Breast epithelium (tissue), 4 donors: ENCODE data around the gene SIDT1. TPM values are rescaled to one million over a fixed set of nuclear protein-coding genes. Genes with fewer than 3 reads are reported as not detected.

Experiments used
- DNase-seq, 2 donors: peaks; one replicate each; pipeline ENCODE4 v3.0.0-alpha.2; 2019; ENCODE audit warnings: low spot score in 2 of 2
- H3K27ac ChIP-seq, 2 donors: fragments of 200-600 bp; sonication (generic) in 1 of 2; one replicate each; pipeline ENCODE4 v1.5.1; 2016 to 2019; ENCODE audit warnings: mild to moderate bottlenecking in 1 of 2
- H3K27me3 ChIP-seq, 2 donors: fragments of 200-600 bp; sonication (generic) in 1 of 2; one replicate each; pipeline versions ENCODE4 v1.5.1 to v1.6.0; 2017 to 2019; ENCODE audit warnings: control low read depth in 1 of 2, mild to moderate bottlenecking in 1 of 2
- H3K36me3 ChIP-seq: fragments of 200-600 bp; one replicate; pipeline ENCODE4 v1.5.1; 2019
- H3K4me1 ChIP-seq, 2 donors: fragments of 200-600 bp; sonication (generic); one replicate each; pipeline ENCODE4 v1.5.1; 2016 to 2019; ENCODE audit warnings: control low read depth in 1 of 2
- H3K4me3 ChIP-seq, 3 donors: fragments of 200-600 bp; sonication (generic); 1 replicate in 2 of 3; 2 replicates in 1 of 3; pipeline ENCODE4 v1.5.1; 2016 to 2019; ENCODE audit warnings: mild to moderate bottlenecking in 3 of 3, moderate library complexity in 2 of 3
- H3K9me3 ChIP-seq, 2 donors: fragments of 200-600 bp; sonication (generic) in 1 of 2; one replicate each; pipeline ENCODE4 v1.5.1; 2016 to 2019; ENCODE audit warnings: control low read depth in 1 of 2
- CTCF ChIP-seq, 3 donors: fragments of 450-650 bp; IDR thresholded peaks; one replicate each; pipeline ENCODE4 v1.5.1; 2016 to 2017; ENCODE audit warnings: antibody characterized with exemption in 3 of 3, mild to moderate bottlenecking in 3 of 3, moderate library complexity in 3 of 3
- POLR2A ChIP-seq: fragments of 450-650 bp; IDR thresholded peaks from one replicate; pipeline ENCODE4 v1.6.1; 2016; ENCODE audit warnings: antibody characterized with exemption, mild to moderate bottlenecking, moderate library complexity
- POLR2AphosphoS5 ChIP-seq, 3 donors: sonication (generic); formaldehyde crosslinking; IDR thresholded peaks; one replicate each; pipeline ENCODE4 v1.6.1; 2017; ENCODE audit warnings: antibody characterized with exemption in 3 of 3
- intact Hi-C: fragments of 100-400 bp; cut with DNase I; formaldehyde crosslinking; loops from one replicate; pipeline ENCODE4 v1.15.1; 2023; ENCODE audit warnings: low total_unique reads
- total RNA-seq, 3 donors: library from RNA; depleted of rRNA; stranded (reverse); fragments of >200 nt; gene quantifications; one replicate each; pipeline ENCODE4 v1.1.0, GENCODE V29; 2016

The SIDT1 gene
- total RNA-seq, 3 donors from 2014 or later: 3.8 to 95.0 (median 52.8) TPM

GRCh38 chr3:113571360-113571759 is 39.0 kb downstream of the SIDT1 start:
- no peak overlapping the region for H3K27ac ChIP-seq
- no peaks in the 10 kb centered on the region for H3K4me1 ChIP-seq
- no peaks in the 10 kb centered on the region for H3K9me3 ChIP-seq
- DNase-seq: no peak
- intact Hi-C loops: no loop called here
- TF ChIP-seq CTCF (IDR thresholded peaks at IDR 0.05) (no peak), POLR2AphosphoS5 (IDR thresholded peaks at IDR 0.05) (no peak), POLR2A (no peak)
- H3K27me3 ChIP-seq: no peaks in the 10 kb centered on the region
- no peaks in the 10 kb centered on the region for H3K36me3 ChIP-seq
- H3K4me3 ChIP-seq: no peak overlapping the region

DNA sequence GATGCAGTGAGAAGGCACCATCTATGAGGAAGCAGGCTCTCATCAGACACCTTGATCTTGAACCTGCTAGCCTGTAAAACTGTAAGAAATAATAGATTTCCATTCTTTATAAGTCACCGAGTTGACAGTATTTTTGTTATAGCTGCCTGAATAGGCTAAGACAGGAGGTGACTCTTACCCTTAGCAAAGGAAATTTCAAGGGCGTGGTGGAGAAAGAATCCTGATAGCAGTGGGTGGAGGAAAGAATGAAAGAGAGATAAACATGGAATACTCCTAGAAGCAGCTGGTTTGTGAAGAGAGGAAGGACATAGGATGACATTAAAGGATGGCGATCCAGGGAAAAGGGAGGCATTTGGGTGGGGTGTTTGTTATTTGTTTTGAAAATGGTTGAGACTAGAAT is 41.4 kb downstream of the SIDT1 start:
- no peak for DNase-seq
- Histone ChIP-seq H3K27me3 (no peaks in the 10 kb centered on the region), H3K9me3 (no peaks in the 10 kb centered on the region), H3K27ac (no peak overlapping the region), H3K4me1 (no peaks in the 10 kb centered on the region), H3K4me3 (no peak overlapping the region), H3K36me3 (no peaks in the 10 kb centered on the region)
- intact Hi-C loops: no loop called here
- no peak for TF ChIP-seq CTCF (IDR thresholded peaks at IDR 0.05)
- TF ChIP-seq POLR2A: no peak
- TF ChIP-seq POLR2AphosphoS5 (IDR thresholded peaks at IDR 0.05): no peak

GRCh38 chr3:113574213-113574612 is 41.9 kb downstream of the SIDT1 start:
- Histone ChIP-seq H3K27ac (no peak overlapping the region), H3K4me1 (no peaks in the 10 kb centered on the region), H3K4me3 (no peak overlapping the region), H3K27me3 (no peaks in the 10 kb centered on the region), H3K36me3 (no peaks in the 10 kb centered on the region), H3K9me3 (no peaks in the 10 kb centered on the region)
- no peak for DNase-seq
- intact Hi-C loops: no loop called here
- TF ChIP-seq CTCF (IDR thresholded peaks at IDR 0.05) (no peak), POLR2A (no peak), POLR2AphosphoS5 (IDR thresholded peaks at IDR 0.05) (no peak)

DNA sequence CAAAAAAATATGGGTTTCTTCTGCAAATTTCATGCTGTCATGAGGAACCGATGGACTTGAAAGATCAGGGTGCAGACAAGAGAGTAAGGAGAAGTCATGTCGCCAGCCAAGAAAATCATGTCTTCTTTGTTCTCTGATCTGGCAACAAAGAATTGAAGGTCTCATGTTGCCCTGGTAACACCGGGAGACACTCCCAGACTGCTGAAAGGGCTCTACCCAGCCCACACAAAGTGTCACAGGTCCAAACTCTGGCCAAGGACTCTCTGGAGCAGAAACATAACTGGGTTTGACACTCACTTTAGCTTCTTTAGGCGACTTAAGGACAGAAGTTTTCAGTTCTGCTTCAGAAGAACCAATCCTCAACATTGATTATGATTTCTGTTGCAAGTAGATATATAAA is 42.9 kb downstream of the SIDT1 start:
- Histone ChIP-seq H3K27me3 (no peaks in the 10 kb centered on the region), H3K9me3 (no peaks in the 10 kb centered on the region), H3K27ac (no peak overlapping the region), H3K4me1 (no peaks in the 10 kb centered on the region), H3K36me3 (no peaks in the 10 kb centered on the region), H3K4me3 (no peak overlapping the region)
- no peak for DNase-seq
- TF ChIP-seq CTCF (IDR thresholded peaks at IDR 0.05) (no peak), POLR2AphosphoS5 (IDR thresholded peaks at IDR 0.05) (no peak), POLR2A (no peak)
- intact Hi-C loops: no loop called here

DNA sequence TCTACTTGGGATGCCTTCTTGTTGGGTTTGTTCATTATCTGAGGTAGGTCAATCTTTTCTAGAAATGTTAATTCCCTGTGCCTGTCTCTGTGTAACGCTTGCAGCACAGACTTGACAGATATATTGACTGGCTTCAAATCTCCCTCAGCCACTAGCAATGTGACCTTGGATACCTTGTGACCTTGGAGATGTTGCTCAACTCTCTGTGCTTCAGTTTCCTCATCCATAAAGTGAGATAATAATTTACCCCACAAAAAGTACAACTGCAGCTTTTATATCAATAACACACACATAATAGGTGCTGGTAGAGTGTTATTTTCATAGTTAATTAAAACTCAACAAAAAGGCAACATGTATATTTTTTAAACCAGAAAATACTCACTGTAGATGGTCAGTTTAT is 52.9 kb downstream of the SIDT1 start:
- no peaks in the 10 kb centered on the region for H3K27me3 ChIP-seq
- no peak for DNase-seq
- H3K36me3 ChIP-seq: no peaks in the 10 kb centered on the region
- TF ChIP-seq POLR2AphosphoS5 (IDR thresholded peaks at IDR 0.05): no peak
- no peak for TF ChIP-seq CTCF (IDR thresholded peaks at IDR 0.05)
- TF ChIP-seq POLR2A: no peak
- no peaks in the 10 kb centered on the region for H3K4me1 ChIP-seq
- H3K27ac ChIP-seq: no peak overlapping the region
- no peak overlapping the region for H3K4me3 ChIP-seq
- intact Hi-C loops: no loop called here
- H3K9me3 ChIP-seq: no peaks in the 10 kb centered on the region
